Measurements from ENCODE around the gene FRYL.
"Not testable (repeated sequence)": the region's sequence is repeated elsewhere in the genome, so short reads cannot be mapped to it uniquely, and the experiment has no call there.

Gene FRYL

DNA sequence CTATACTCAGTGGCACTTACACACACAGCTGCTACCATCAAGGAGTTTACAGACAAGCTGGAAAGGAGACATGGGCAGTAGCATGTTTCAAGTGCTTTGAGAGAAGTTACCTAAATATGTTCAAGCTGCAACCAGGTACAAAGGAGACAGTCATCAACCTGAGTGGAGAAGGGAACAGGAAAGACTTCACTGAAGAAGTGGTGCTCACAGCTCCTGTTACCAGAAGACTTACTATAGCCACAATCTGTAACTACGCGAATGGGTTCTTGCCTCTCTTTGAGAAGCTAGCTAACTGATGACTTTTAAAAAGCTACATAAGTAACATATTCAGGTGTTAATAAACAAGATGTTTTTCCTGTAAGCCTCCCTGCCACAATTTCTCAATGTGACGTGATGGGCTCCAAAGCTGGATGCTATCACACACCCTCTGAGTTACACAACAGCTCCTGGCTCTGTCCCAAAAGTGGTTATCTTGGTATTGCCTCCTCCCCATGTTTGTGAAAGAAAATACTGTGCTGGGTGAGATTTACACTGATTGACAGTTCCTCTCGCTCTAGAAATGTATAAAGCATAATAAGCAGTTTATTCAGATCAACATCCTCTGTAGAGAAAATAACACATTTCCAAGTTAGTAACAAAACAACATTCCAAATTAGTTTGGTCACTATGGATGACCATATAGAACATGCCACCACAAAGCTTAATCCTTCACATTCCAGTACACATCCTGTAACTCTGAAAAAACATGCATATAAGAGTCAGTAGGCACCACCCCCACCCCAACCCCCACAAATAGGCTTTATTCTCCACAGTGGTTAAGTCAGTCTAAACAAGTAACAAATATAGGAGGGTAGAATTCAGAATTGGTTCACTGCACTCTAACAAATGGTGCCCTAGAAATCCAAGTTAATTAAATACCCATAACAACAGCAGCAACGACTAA lies 81.8 kb downstream of the FRYL start:
- DNase-seq (ENCODE audit: low spot score): no peak

DNA sequence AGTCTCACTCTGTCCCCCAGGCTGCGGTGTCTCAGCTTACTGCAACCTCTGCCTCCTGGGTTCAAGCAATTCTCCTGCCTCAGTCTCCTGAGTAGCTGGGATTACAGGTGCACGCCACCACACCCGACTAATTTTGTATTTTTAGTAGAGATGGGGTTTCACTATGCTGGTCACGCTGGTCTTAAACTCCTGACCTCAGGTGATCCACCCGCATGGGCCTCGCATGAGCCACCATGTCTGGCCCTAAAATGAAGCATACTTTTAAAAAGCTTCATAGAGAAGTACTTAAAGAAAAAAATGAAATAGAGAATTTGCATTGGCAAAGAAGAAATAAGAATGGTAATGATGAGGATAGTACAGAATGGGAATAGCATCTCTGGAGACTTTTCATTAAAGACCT lies 82.6 kb downstream of the FRYL start:
- not testable (repeated sequence) for DNase-seq (ENCODE audit: low spot score)

DNA sequence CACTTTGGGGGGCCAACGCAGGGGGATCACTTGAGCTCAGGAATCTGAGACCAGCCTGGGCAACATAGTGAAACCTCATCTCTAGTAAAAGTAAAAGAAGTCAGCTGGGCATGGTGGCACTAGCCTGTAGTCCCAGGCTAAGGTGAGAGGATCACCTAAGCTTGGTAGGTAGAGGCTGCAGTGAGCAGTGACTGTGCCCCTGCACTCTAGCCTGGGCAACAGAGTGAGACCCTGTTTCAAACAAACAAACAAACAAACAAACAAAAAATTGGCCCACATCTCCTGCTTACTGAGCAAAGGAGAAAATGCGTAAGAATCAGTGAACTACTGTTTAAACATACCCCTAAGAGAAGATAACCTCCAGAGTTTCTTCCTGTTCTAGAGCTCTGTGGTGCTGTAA lies 85.3 kb downstream of the FRYL start:
- DNase-seq (ENCODE audit: low spot score): no peak

DNA sequence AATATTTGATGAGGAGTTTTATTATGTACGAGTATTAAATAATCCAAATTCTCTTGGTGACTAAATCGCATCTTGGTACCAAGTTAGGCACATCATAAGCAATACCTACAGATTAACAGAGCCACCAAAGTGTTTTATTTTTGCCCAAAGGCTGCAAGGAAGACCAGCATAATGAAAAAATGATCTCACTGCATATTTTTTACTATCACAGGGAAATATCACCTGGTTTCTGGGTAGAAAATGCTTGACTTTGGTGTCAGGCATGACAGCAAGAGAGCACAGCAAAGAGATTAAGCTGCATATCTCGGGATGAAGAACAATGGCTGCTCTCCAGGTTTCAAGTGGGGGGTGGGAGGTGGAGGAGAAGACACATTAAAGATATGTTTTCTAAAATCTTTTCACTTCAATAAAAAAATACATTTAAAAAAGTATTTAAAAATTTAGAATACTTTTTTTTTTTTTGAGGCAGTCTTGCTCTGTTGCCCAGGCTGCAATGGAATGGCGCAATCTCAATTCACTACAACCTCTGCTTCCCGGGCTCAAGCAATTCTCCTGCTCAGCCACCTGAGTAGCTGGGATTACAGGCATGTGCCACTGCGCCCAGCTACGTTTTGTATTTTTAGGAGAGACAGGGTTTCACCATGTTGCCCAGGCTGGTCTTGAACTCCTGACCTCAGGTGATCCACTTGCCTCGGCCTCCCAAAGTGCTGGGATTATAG lies 86.1 kb downstream of the FRYL start:
- DNase-seq (ENCODE audit: low spot score): no peak

DNA sequence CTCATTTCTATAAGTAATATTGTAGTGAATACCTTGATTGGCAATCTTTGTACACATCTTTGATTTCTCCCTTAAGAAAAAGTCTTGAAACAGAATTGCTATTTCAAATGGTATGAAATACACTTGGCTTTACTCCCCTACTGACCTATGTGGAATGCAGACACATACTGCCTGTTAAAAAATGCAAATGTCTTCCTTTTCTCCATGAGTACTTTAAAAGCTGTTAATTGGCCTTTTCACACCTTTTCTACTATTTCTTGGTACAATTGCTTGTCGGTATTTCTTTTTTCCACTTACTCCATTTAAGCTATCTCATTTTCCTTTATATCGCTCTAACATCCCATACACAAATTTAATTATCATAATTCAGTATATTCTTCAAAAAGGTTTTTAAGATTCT lies 87.2 kb downstream of the FRYL start:
- DNase-seq (ENCODE audit: low spot score): no peak

DNA sequence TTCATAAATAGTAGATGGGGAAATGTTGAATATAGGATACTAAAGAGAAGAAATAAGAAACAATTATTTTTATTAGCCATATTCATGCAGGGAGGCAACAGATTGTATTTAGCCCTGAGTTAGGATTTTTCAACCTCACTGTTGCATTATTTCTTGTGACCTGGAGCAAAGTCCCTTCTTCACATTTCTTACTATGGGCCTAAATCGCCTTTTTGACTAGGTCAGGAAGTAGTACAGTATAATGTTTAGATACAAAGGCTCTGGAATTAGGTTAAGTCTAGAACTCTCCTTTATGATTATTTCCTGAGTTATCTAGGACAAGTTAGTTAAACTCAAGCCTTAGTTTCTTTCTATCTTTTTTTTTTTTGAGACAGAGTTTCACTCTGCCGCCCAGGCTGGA lies 88.0 kb downstream of the FRYL start:
- no peak for DNase-seq (ENCODE audit: low spot score)

DNA sequence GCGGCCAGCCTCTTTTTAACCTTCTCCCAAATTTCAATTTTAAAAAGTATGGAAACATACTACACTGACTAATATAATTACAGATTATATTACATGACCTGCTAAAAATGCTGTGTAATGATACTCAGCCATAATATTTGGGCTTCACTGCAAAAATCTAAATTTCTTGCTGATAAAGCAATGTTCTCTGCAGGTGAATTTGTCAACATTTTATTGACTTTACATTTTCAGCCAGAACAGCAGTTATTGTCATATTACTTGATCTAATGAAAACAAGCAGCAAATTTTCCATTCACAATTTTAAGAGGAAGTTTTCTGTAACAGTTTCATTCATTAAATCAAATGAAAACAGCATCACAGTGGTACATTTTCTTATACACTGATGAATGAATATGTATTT lies 91.1 kb downstream of the FRYL start:
- no peak for DNase-seq (ENCODE audit: low spot score)

DNA sequence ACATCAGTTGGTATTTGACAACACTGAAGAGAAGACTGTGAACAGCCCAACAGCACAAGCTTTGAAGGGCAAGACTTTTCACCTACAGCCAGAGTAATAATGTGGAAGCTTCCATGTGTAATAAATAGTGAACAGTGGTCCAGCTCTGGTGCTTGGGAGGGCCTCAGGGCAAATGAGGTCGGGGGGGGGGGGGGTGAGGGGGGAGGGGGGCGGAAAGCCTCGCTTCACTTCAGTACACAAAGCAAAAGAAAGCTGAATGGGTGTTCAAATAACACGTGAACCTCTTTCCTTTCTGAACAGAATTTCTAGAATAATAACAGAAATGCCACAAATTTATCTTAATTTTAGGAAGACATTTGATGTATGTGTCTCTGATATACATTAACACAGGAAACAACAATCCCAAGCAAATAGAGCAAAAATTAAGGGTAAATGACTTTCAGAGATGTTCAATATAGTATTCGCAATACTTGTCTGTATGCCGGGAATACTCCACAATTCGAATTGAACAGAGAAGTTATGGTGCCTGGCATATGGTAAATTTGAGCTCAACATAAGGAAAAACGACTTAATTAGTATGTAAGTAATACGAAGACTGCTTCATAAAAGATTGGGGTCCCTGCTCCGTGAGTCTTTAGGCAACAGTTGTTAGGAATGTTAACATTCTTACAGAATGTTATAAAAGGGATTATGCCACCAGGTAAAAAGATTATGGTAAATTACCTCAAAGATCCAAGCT lies 92.6 kb downstream of the FRYL start:
- no peak for DNase-seq (ENCODE audit: low spot score)

DNA sequence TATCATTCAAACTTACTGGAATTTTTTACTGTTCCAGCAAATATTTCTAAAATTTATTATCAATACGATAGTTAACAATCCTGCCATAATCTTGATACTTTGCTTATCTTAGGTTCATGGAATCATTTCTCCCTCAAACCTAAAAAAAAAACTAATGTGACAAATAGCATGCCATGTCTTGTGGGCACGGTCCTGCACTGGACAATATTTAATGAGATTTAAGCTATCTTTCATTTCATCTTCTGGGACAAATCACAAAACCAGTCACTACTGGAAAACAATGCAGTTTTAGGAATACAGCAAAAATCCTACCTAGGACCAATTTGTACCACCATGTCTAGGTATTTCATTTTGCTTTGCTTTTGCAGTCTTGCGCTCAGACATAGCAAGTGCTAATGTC lies 93.7 kb downstream of the FRYL start:
- no peak for DNase-seq (ENCODE audit: low spot score)

DNA sequence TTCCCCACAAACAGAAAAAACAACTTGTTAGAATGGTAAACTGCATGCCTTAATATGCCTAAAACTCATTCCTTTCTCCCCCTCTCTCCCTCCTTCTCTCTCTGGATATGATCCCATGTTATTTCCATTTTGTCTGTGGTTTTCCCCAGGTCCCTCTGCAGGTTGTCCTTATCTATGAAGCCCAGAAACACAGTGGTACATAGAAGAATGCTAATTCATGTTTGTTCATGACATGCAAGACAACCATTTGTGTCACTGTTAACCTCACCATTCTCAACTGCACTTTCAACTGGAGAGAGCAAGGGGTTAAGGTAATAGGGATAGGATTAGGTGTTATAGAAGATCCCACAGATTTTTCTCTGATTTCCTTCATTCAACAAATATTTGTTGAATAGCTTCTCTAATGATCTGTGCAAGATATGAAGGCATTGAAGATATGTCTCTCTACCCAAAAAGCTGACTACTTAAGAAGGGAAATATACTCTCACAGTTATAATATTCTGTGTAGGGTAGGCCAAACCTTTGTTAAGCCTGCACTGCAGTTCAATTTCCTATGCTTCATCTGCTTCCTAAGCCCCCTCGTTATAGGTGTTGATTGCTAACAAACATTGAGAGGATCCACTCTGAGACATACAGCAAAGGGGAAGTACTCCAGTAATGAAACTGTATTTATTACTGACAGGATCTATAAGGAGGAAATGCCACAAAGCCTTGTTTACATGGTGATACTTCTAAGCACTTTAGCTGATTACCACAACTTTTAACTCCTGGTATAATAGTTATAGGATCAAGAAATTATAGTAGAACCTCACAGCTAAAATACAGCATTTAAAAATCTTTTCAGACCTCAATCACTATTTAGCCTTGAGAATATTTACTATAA lies 96.1 kb downstream of the FRYL start:
- DNase-seq (ENCODE audit: low spot score): no peak

DNA sequence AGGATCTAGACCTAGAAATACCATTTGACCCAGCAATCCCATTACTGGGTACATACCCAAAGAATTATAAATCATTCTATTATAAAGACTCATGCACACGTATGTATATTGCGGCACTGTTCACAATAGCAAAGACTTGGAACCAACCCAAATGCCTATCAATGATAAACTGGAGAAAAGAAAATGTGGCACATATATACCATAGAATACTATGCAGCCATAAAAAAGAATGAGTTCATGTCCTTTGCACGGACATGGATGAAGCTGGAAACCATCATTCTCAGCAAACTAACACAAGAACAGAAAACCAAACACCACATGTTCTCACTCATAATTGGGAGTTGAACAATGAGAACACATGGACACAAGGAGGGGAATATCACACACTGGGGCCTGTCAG lies 97.2 kb downstream of the FRYL start:
- not testable (repeated sequence) for DNase-seq (ENCODE audit: low spot score)

DNA sequence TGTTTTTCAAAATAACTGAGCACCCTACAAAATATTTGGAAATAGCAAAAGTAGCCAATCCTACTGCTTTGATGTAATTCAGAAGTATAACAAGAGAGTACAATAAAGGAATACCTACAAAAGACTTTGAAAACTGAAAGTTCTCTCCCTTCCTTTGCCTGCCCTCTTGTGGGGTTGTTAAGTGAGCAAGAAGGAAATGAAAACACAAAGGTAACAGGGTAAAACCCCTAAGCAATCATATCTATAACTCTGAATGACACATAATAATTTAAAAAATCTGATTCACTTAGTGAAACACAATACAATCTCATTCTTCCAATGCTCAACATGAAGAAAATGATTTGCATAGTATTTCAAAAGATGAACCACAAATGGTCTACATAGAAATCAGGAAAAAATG lies 98.2 kb downstream of the FRYL start:
- DNase-seq (ENCODE audit: low spot score): peak; percentile 44

DNA sequence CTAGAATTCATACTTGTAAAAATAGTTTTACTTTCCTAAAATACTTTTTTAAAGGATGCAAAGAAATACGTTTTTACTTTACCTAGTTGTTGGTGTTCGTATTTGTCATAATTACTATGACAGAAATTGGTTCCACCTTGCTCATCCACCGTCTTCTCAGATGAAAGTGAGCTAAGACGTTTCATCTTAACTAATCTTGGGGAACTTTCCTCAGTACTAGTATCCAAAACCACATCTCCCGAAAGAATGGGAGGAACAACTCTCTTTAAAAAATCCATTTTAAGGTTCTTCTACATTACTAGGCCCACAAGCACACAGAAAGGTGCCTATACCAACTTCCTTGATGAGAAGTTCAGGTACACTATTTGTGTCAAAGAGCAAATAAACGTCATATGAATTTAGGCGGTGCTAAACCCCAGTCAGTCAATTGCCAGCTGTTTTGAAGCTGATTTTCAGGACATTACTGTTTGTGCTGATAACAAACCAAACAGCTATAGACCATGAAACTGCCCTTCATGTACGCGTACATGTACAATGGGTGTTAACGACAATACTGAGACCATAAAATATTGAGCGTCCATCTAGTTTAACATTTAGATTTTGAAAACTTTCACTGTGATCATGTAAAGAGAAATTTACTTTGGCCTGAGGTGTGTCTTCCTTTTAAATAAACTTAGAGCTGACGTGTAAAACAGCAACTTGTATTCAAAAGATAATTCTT lies 99.1 kb downstream of the FRYL start:
- DNase-seq (ENCODE audit: low spot score): no peak

DNA sequence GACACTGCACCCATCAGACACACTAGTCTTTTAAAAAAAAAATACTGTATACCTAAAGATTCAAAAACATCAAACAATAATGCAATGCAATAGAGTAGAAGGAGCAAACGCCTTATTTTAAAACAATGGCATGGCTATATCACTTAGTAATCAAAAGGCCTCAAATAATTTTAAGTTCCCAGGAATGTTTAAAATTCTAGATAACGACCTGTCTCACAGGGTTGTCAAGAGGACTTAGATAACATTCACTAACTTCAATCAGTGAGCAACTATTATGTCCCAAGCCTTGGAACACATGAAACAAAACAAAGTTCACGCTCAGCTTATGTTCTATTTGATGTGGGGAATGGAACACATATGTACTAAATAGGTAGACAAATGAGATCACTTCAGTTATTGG lies 106.5 kb downstream of the FRYL start:
- no peak for DNase-seq (ENCODE audit: low spot score)

DNA sequence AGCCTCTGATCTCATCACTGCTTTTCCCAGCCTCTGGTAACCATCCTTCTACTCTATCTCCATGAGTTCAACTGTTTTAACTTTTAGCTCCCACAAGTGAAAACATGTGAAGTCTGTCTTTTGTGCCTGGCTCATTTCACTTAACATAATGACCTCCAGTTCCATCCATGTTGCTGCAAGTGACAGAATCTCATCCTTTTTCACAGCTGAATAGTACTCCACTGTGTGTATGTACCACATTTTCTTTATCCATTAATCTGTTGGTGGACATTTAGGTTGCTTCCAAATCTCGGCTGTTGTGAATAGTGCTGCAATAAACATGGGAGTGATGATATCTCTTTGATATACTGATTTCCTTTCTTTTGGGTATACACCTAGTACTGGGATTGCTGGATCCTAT lies 109.5 kb downstream of the FRYL start:
- DNase-seq (ENCODE audit: low spot score): no peak

DNA sequence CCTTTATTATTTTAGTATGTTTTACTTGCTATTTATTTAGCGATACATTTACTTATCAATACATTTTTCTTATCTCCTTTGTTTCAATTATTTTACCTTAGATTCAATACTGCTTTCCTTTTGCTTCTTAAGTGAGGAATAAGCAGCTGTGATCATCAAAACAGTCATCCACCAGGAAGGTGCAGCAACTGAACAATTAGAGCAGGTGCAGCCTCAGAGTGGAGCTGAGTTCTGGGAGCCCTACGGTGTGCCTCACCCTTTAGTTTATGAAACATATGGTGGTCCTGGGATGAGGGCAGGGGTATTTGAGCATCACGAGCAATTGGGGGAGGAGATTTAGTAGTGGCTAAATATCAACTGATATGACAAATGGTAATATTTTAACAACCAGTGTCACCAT lies 111.0 kb downstream of the FRYL start:
- no peak for DNase-seq (ENCODE audit: low spot score)

DNA sequence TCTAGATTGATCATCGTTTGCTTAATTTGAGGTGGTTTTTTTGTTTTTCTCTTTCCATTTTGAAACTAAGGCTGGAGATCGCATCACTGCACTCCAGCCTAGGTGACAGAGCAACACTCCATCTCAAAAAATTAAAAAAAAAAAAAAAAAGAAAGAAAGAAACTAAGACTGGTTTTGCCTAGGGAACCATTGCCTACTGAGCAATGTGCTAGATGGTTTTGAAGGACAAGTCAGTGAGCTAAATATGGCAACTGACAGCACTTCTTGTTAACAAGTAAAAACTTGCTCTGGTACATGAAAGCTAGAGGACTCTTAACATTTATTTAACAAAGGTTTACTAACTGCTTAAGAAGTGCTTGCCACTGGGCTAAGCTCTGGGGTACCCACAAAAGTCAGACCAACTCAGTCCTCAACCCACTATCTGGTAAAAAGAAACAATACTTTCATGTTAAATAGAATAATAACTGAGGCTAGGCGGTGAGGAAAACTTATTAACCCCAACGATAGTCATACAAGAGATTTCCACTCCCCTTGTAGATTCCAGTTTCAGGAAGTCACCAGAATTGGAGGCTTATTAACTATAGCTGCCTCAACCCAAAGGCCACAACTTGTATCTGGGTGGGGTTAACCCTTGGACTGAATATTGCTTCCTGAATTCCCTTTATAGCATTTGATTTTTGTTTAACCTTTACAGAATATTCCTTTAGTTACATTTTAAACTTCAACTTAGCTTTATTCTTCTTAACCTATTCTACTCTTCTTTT lies 111.6 kb downstream of the FRYL start:
- no peak for DNase-seq (ENCODE audit: low spot score)

DNA sequence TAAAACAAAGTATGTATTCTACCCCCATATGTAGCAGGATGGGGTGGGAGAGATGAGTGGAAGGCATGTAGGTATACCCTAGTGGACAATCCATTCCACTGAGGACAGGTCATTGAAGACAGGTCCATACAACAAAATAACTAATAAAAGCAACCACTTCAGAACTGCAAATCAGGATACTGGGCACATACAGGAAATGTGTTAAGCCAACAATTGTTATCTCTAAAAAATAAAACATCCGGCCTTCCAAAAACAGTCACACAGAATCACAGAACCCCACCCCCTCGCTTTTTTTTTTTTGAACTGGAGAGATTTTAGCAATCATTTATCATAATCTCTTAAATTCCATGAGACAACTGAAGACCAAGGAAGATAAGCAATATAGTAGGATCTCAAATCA lies 112.9 kb downstream of the FRYL start:
- DNase-seq (ENCODE audit: low spot score): no peak

DNA sequence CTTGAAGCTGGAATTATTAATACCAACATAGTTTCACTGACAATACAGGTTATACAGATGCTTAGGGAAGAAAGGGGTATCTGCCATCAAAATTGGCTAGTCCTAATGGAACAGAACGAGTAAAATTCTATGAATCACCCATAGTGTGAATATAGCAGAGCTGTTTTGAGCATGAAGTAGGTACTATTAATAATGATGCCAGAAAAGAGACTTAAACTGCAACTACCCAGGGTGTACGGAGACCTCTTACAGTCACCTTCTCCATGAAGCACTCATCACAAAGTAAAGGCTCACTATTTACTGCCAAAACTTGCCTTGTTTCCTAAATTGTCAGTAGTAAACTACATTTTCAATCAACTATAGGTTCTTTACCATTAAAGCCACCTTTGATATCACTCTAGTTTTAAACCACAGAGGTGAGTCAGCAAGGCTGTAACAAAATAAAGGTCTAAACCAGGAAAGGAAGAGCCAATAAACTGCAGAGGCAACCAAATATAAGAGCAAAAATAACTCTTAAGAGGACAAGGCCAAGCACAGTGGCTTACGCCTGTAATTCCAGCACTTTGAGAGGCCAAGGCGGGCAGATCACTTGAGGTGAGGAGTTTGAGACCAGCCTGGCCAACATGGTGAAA lies 114.4 kb downstream of the FRYL start:
- DNase-seq (ENCODE audit: low spot score): peak; percentile 9

DNA sequence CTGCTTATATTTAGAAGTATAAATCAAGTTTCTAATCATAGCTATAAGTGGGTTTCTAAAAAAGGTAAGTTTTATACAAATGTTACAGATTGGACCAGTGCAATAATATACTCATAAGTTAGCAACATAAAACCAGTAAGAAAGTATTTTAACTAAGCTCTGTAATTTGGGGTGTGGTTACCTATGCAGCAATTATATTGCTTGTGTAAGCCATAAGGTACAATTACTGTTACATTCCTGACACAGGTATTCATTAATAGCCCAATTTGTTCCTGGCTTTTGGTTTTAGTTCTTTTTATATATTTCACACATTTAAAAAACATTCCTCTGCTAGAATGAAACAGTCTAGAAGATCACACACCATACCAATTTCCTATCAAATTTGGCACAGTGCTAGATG lies 115.1 kb downstream of the FRYL start:
- DNase-seq (ENCODE audit: low spot score): no peak

Measured in CD4-positive, alpha-beta T cell treated with Interleukin-6 at 100 ng/mL for 8 hours (primary cell).